Pancreas (tissue), 10 donors: ENCODE measurements around the gene ARSA. TPM values are rescaled to one million over a fixed set of nuclear protein-coding genes. Genes with fewer than 3 reads are reported as not detected.

Experiments
- ATAC-seq, 4 donors: fragments of 200-7000 bp; cut with Tn5 transposase; one replicate each; pipeline versions ENCODE4 v1.8.0 to v1.9.1; 2020; ENCODE audit warnings: mild to moderate bottlenecking in 4 of 4, moderate library complexity in 4 of 4
- DNase-seq, 6 donors: peaks; one replicate each; pipeline ENCODE4 v3.0.0-alpha.2; 2020
- FAIRE-seq: peaks from 2 replicates; lab custom pipeline; 2012; peaks lifted over from hg19 to GRCh38; lab: Jason Lieb, UNC
- H3K27ac ChIP-seq, 4 donors: fragments of 200-600 bp; sonication (generic); 1 replicate in 3 of 4; 2 replicates in 1 of 4; pipeline versions ENCODE4 v1.5.0 to v1.8.0; 2020
- H3K27me3 ChIP-seq, 4 donors: fragments of 200-600 bp; one replicate each; pipeline ENCODE4 v1.8.0; 2021
- H3K36me3 ChIP-seq, 3 donors: fragments of 200-600 bp; sonication (generic) in 1 of 3; one replicate each; pipeline versions ENCODE4 v1.5.0 to v1.8.0; 2020 to 2021
- H3K4me1 ChIP-seq, 3 donors: fragments of 200-600 bp; one replicate each; pipeline ENCODE4 v1.8.0; 2021
- H3K4me3 ChIP-seq, 4 donors: fragments of 200-600 bp; sonication (generic) in 2 of 4; one replicate each; pipeline versions ENCODE4 v1.5.0 to v1.8.0; 2020 to 2021
- H3K9me3 ChIP-seq, 4 donors: fragments of 200-600 bp; one replicate each; pipeline ENCODE4 v1.8.0; 2021
- WGBS, 2 donors: extraction: QIAGEN DNeasy Blood & Tissue Kit; methylation state at CpG; one replicate each; pipeline ENCODE4 v1.1.7; 2013; 5-methylcytosine and 5-hydroxymethylcytosine counted together
- intact Hi-C, 3 donors: fragments of 100-400 bp; cut with DNase I; formaldehyde crosslinking; loops; one replicate each; pipeline versions ENCODE4 v1.11.1 to v1.14.2; 2022
- polyA plus RNA-seq, 2 donors: library from polyadenylated mRNA; stranded (reverse); fragments of 200-250 nt; gene quantifications; one replicate each; pipeline ENCODE4 v1.2.3, GENCODE V29; 2013
- total RNA-seq, 6 donors: library from RNA; stranded (reverse); fragmentation: NEBNext Ultra II Directional in 4 of 6; extraction: Animal tissue kit (Norgen Biotek cat#: 25700) in 4 of 6; gene quantifications; one replicate each; pipeline versions ENCODE4 v1.2.1 to v1.2.4, GENCODE V29; 2021 to 2023
- TF ChIP-seq, protein P1 (sequence below), 4 donors: fragments of 200-600 bp; sonication (generic) in 3 of 4; IDR thresholded peaks; one replicate each; pipeline versions ENCODE4 v1.5.0 to v1.8.0; 2021; ENCODE audit warnings: antibody characterized with exemption in 4 of 4
- donor health status: healthy with polysubstance abuse.
- donor health status: DM: no; HTN: no; CAD: no; lungs with moderate emphysema.
- donor health status: DM: no; HTN: no; CAD: no.
- donor health status: control.
- donor health status: control.
- donor health status: Bipolar disorder and iron deficiency.
- donor health status: DM: yes; HTN: yes; CAD: no.
- donor health status: DM: no; HTN: no; CAD: no.
- donor health status: DM: no; HTN: no; CAD: no.
- donor health status: DM: yes; HTN: yes; CAD: no.

Gene ARSA
- total and polyA plus RNA-seq, 8 donors = 21.9 to 119 (median 29.9) TPM

DNA sequence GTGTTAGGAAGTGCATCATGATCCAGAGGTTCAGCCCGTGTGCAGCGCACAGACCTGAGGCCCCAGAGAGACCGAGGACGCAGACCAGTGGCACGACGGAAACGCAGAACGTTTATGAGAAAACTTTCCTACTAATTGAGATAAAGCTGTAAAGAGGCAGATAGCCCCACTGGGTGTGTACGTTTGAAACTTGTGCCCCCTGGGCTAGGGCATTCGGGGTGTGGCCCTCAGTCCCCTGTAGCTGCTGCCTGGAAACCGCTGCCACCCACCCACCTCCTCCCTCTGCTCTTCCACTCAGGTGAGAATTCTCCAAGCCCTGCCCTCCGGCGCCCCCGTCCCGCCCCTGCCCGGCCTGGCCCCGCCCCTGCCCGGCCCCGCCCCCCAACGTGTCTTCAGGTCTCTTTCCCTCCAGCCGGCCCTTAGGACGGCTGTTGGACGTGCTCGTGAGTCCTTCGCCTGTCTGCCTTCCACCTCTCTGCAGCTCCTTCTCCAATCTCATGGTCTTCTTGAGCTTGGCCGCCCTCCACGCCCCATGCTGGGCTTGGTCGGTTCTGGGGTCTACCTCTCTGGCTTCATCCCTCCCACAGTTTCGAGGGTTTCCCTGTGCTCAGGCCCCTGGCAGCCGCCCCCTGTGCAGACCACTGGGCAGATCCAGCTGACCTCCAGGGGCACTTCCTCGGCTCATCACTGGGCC is 15.3 kb downstream of the ARSA start:
- Histone ChIP-seq H3K27ac (no peak overlapping the region), H3K4me1 (no peaks in the 10 kb centered on the region), H3K27me3 (no peaks in the 10 kb centered on the region), H3K36me3 (no peaks in the 10 kb centered on the region), H3K4me3 (no peak overlapping the region), H3K9me3 (no peaks in the 10 kb centered on the region)
- peak in 1 of 6 donors; percentile 12 for DNase-seq
- FAIRE-seq = no peak
- TF ChIP-seq, protein P1, sequence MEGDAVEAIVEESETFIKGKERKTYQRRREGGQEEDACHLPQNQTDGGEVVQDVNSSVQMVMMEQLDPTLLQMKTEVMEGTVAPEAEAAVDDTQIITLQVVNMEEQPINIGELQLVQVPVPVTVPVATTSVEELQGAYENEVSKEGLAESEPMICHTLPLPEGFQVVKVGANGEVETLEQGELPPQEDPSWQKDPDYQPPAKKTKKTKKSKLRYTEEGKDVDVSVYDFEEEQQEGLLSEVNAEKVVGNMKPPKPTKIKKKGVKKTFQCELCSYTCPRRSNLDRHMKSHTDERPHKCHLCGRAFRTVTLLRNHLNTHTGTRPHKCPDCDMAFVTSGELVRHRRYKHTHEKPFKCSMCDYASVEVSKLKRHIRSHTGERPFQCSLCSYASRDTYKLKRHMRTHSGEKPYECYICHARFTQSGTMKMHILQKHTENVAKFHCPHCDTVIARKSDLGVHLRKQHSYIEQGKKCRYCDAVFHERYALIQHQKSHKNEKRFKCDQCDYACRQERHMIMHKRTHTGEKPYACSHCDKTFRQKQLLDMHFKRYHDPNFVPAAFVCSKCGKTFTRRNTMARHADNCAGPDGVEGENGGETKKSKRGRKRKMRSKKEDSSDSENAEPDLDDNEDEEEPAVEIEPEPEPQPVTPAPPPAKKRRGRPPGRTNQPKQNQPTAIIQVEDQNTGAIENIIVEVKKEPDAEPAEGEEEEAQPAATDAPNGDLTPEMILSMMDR (IDR thresholded peaks at IDR 0.05) = no peak
- ATAC-seq = peak in 3 of 4 donors; percentile 58 to 64 (median 60)
- 50 to 54% methylated on average over 25 to 31 of the region's 31 CpGs for WGBS, 2 donors
- intact Hi-C loops = loop anchor here in 1 of 3 donors (10.0 kb wide), 1 partner anchor 348 kb away; the partner anchor contains the start of gene MAPK12

DNA sequence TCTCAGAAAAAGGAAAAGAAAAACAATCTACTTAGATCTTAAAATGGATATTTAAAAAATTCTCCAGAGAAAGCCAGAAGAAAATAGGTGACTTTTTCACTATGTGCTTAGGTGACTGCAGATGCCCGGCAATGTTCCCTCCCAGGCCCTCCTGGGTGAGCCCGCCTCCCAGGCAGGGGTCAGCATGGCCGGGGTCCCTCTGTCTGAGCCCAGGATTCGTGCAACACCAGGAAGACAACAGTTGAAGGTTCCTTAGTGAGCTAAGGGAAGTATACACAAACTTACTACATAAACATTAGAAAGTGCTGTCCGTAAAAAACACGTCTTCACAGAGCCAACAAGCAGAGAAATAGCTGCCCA is 15.8 kb downstream of the ARSA start:
- 64 to 73% methylated on average over 6 of the region's 6 CpGs for WGBS, 2 donors
- H3K36me3 ChIP-seq = no peaks in the 10 kb centered on the region
- no peak overlapping the region for H3K27ac ChIP-seq
- no peak overlapping the region for H3K4me3 ChIP-seq
- H3K27me3 ChIP-seq = no peaks in the 10 kb centered on the region
- H3K4me1 ChIP-seq = no peaks in the 10 kb centered on the region
- TF ChIP-seq, protein P1 (IDR thresholded peaks at IDR 0.05) = no peak
- intact Hi-C loops = loop anchor here in 1 of 3 donors (10.0 kb wide), 1 partner anchor 347 kb away; the partner anchor contains the start of gene MAPK12
- ATAC-seq = no peak
- H3K9me3 ChIP-seq = no peaks in the 10 kb centered on the region
- no peak for FAIRE-seq
- no peak for DNase-seq

DNA sequence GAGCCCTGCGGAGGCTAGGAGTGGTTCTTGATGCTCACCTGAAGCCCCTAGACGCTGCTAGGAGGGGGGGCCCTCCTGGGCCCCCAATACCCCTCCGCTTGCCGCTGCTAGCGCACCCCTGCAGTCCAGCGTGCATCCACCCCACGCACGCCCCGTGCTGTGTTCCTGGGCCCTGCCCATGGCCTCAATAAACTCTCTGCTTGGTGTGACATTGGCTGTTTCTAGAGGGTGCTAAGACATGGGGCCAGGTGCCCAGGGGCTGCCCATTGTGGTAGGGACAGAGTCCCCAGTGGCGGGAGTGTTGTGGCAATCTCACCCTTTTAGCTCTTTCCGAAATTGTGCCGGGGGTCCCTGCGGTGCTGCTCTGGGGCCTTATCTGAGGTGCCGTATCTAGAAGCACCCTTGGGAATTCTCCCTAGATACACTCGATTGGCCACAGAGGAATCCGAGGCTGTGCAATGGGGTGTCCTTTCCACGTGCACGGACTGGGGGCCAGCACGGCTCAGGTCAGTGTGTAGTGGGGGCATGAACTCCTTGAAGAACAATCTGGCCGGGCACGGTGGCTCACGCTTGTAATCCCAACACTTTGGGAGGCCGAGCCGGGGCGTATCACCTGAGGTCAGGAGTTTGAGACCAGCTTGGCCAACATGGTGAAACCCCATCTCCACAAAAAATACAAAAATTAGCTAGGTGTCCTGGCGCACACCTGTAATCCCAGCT is 16.5 kb downstream of the ARSA start:
- TF ChIP-seq, protein P1 (IDR thresholded peaks at IDR 0.05) = no peak
- FAIRE-seq = no peak
- intact Hi-C loops = loop anchor here in 1 of 3 donors (10.0 kb wide), 1 partner anchor 347 kb away; the partner anchor contains the start of gene MAPK12
- Histone ChIP-seq H3K27me3 (no peaks in the 10 kb centered on the region), H3K36me3 (no peaks in the 10 kb centered on the region), H3K9me3 (no peaks in the 10 kb centered on the region), H3K27ac (no peak overlapping the region), H3K4me3 (no peak overlapping the region), H3K4me1 (no peaks in the 10 kb centered on the region)
- 84 to 90% methylated on average over 26 of the region's 26 CpGs for WGBS, 2 donors
- no peak for DNase-seq
- no peak for ATAC-seq

DNA sequence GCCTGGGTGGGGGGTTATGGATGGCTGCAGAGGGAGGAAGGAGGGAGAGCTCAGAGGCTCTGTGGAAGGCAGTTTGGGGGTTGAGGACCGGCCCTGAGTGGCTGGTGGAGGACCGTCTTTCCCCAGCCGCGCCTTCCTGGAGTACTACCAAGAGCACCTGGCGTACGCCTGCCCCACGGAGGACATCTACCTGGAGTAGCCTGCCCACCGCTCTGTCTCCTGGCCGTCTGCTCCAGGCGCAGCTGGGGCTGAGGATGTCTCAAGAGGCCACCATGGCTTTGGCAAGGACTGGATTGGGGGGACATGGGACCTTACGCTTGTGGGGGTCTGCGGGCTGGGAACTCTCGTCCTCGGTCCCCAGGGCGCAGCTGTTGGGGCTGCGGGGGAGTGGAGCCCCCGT is 17.4 kb downstream of the ARSA start:
- DNase-seq (peak in 1 of 6 donors; percentile 13), ATAC-seq (no peak), FAIRE-seq (no peak)
- no peaks in the 10 kb centered on the region for H3K4me1 ChIP-seq
- intact Hi-C loops = loop anchor here in 1 of 3 donors (10.0 kb wide), 1 partner anchor 346 kb away; the partner anchor contains the start of gene MAPK12
- H3K27ac ChIP-seq = no peak overlapping the region
- no peaks in the 10 kb centered on the region for H3K36me3 ChIP-seq
- 76 to 83% methylated on average over 15 to 17 of the region's 17 CpGs for WGBS, 2 donors
- H3K9me3 ChIP-seq = no peaks in the 10 kb centered on the region
- no peak overlapping the region for H3K4me3 ChIP-seq
- TF ChIP-seq, protein P1 (IDR thresholded peaks at IDR 0.05) = no peak
- H3K27me3 ChIP-seq = no peaks in the 10 kb centered on the region
